Smooth muscle cell (in vitro differentiated cells): Measurements from ENCODE around the gene GPR141. TPM values are rescaled to one million over a fixed set of nuclear protein-coding genes. Genes with fewer than 3 reads are reported as not detected.

Source experiments
- DNase-seq: peaks from one replicate; lab custom pipeline; 2025; ENCODE audit not compliant: unreplicated experiment; lab: John Stamatoyannopoulos, UW
- H2AFZ ChIP-seq: fragments of 200-600 bp; sonication (generic); 2 replicates; pipeline ENCODE4 v1.6.0; 2016; ENCODE audit warnings: antibody characterized with exemption, low read depth, mild to moderate bottlenecking
- H3F3A ChIP-seq: fragments of 200-600 bp; sonication (generic); 2 replicates; pipeline ENCODE4 v1.6.0; 2017; ENCODE audit warnings: antibody characterized with exemption, low read depth
- H3K27ac ChIP-seq: fragments of 200-600 bp; sonication (generic); 2 replicates; pipeline ENCODE4 v1.5.1; 2016; ENCODE audit warnings: low read depth, mild to moderate bottlenecking
- H3K27me3 ChIP-seq: fragments of 200-600 bp; sonication (generic); 2 replicates; pipeline ENCODE4 v1.6.1; 2016; ENCODE audit warnings: low read depth, mild to moderate bottlenecking
- H3K36me3 ChIP-seq: fragments of 200-600 bp; sonication (generic); 2 replicates; pipeline ENCODE4 v1.5.1; 2016; ENCODE audit warnings: low read depth
- H3K4me1 ChIP-seq: fragments of 200-600 bp; sonication (generic); 2 replicates; pipeline ENCODE4 v1.5.1; 2016; ENCODE audit warnings: low read depth
- H3K4me2 ChIP-seq: fragments of 200-600 bp; sonication (generic); 2 replicates; pipeline ENCODE4 v1.6.0; 2016; ENCODE audit warnings: mild to moderate bottlenecking
- H3K4me3 ChIP-seq: fragments of 200-600 bp; sonication (generic); 2 replicates; pipeline ENCODE4 v1.5.1; 2016; ENCODE audit warnings: mild to moderate bottlenecking
- H3K79me2 ChIP-seq: fragments of 200-600 bp; sonication (generic); 2 replicates; pipeline ENCODE4 v1.6.0; 2016; ENCODE audit warnings: low read depth, mild to moderate bottlenecking
- H3K9ac ChIP-seq: fragments of 200-600 bp; sonication (generic); 2 replicates; pipeline ENCODE4 v1.6.0; 2016; ENCODE audit warnings: low read depth
- H3K9me3 ChIP-seq: fragments of 200-600 bp; sonication (generic); replicated peaks from 2 replicates; pipeline ENCODE4 v1.5.1; 2016; ENCODE audit warnings: low read depth
- H4K20me1 ChIP-seq: fragments of 200-600 bp; sonication (generic); 2 replicates; pipeline ENCODE4 v1.6.0; 2016; ENCODE audit warnings: low read depth
- CTCF ChIP-seq: fragments of 200-600 bp; sonication (generic); IDR thresholded peaks from 2 replicates; pipeline ENCODE4 v1.5.1; 2017; ENCODE audit warnings: borderline replicate concordance, mild to moderate bottlenecking, antibody characterized with exemption; ENCODE audit not compliant: insufficient read depth, poor library complexity, severe bottlenecking
- WGBS: methylation state at CpG from one replicate; pipeline ENCODE4 v1.1.7; 2016; ENCODE audit warnings: low lambda C conversion rate; 5-methylcytosine and 5-hydroxymethylcytosine counted together
- polyA plus RNA-seq: library from polyadenylated mRNA; unstranded; fragments of >200 nt; fragmentation: Nextera tagmentation; extraction: Ambion mirVana; gene quantifications from 2 replicates; pipeline ENCODE4 v1.2.1, GENCODE V29; 2016
- total RNA-seq: library from RNA; depleted of rRNA; stranded (reverse); fragments of >200 nt; gene quantifications from 2 replicates; pipeline ENCODE4 v1.2.3, GENCODE V29; 2014

The GPR141 gene
- total RNA-seq (2.5 and 9.1 TPM in 2 replicates), polyA plus RNA-seq (1.4 TPM in 1 of 2 replicates, not detected in the other)

DNA sequence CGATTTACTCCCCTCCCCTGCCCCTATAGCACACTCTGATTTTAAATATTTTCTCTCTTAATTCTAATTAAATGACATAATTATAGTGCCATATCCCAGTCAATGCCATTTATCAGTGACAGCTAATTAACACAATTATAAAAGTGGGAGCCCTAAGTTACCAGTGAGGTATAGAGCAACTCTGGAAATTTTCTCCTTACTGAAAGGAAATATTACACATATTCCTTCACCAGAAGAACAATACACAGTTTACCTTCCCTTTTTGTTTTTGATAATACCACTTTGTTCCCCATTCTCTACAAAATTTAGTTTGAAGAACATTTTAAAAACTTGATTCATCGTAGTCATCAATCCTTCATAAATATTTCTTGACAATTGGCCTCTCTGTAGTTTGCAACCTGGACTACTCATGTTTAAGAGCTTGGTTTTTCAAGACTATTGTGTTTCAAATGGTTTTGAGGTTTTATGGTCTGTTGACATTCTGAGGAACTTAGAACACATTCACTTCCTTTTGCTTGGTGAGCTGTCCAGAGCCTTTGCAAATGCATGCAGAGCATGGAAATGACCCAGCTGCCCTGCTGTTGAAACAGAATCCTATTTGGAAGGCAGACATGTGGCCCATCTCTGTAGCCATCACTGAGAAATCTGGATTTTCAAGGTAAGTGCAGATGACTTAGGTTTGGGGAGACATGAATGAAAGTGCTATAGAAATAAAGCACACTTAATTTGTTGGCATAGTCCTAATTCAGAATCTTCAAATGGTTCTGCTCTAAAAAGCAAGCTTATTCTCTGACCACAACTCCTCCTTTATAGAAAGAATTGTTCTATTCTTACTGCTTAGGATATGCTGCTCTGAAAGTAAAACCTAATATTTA is at the start of gene GPR141:
GPR141 (plus strand) TSS at position 521 of the 875 bp plus-strand sequence. CDS start 56,628 bp downstream, outside the sequence.
- Histone ChIP-seq H3K27ac (no peak within 1 kb of the TSS), H3K9ac (no peak within 1 kb of the TSS), H3K4me3 (no peak within 1 kb of the TSS), H2AFZ (no peak within 1 kb of the TSS), H3K9me3 (no peaks in the 10 kb centered on the region), H3F3A (no peaks in the 10 kb centered on the region), H3K4me2 (no peak within 1 kb of the TSS), H3K79me2 (no peaks in the 10 kb centered on the region), H3K27me3 (no peaks in the 10 kb centered on the region), H3K36me3 (no peaks in the 10 kb centered on the region), H3K4me1 (no peaks in the 10 kb centered on the region), H4K20me1 (no peaks in the 10 kb centered on the region)
- no peak for DNase-seq
- TF ChIP-seq CTCF: no peak
- WGBS: 88% methylated on average over 2 of the region's 2 CpGs

DNA sequence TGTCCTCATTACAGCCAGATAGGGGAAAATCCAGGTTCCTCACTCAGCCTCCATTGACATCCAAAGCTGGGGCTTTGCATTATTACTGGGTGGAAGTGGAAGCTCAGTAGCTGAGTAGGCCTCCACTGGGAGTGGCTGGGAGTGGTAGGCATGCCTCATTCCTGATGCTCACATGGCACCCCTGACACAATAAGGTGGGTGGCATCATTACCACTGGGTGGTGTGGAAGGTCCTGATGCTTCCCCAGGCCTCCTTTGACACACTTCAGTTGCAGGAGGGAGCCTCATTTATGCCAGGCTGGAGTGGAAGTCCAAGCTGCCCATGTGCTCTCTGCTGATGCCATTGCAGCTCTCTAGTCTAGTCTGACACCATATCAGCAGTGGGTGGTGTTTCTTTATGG is 48.2 kb upstream of the GPR141 start:
- H3F3A ChIP-seq: no peaks in the 10 kb centered on the region
- no peak overlapping the region for H2AFZ ChIP-seq
- no peaks in the 10 kb centered on the region for H3K27me3 ChIP-seq
- H3K27ac ChIP-seq: no peak overlapping the region
- H3K4me3 ChIP-seq: no peak overlapping the region
- no peak for DNase-seq
- H3K36me3 ChIP-seq: no peaks in the 10 kb centered on the region
- no peaks in the 10 kb centered on the region for H3K79me2 ChIP-seq
- H3K4me1 ChIP-seq: no peaks in the 10 kb centered on the region
- no peak for TF ChIP-seq CTCF
- no peaks in the 10 kb centered on the region for H4K20me1 ChIP-seq
- H3K9me3 ChIP-seq: no peaks in the 10 kb centered on the region
- no peak overlapping the region for H3K4me2 ChIP-seq
- no peak overlapping the region for H3K9ac ChIP-seq

- no peaks in the 10 kb centered on the region for H3K27me3 ChIP-seq
- H3K9ac ChIP-seq: no peak overlapping the region
- no peaks in the 10 kb centered on the region for H3K36me3 ChIP-seq
- H3K27ac ChIP-seq: no peak overlapping the region
- 68% methylated on average over 6 of the region's 6 CpGs for WGBS
- no peaks in the 10 kb centered on the region for H3F3A ChIP-seq
- H3K9me3 ChIP-seq: no peaks in the 10 kb centered on the region
- H3K79me2 ChIP-seq: no peaks in the 10 kb centered on the region
- no peak for DNase-seq
- TF ChIP-seq CTCF: no peak
- H3K4me3 ChIP-seq: no peak overlapping the region
- peaks cover 10% of the 10 kb centered on the region for H3K4me1 ChIP-seq
- H2AFZ ChIP-seq: no peak overlapping the region
- H3K4me2 ChIP-seq: no peak overlapping the region
- H4K20me1 ChIP-seq: no peaks in the 10 kb centered on the region
These were observed 41.5 kb upstream of the GPR141 start for GRCh38 chr7:37642028-37642540.
